GM12801 (cell line): ENCODE results near the gene CDC25A.

Source experiments
- TF ChIP-seq, protein P1 (sequence below): IDR thresholded peaks from one replicate; pipeline ENCODE4 v1.5.1; 2011; ENCODE audit warnings: control low read depth; ENCODE audit not compliant: insufficient read length; ENCODE audit errors: extremely low read depth

CDC25A gene

GRCh38 chr3:48188266-48189201 lies at the start of gene CDC25A:
Gene CDC25A, minus strand, starts transcription at chr3:48188417. Its CDS starts 470 bp downstream, at chr3:48187947.
- TF ChIP-seq, protein P1, sequence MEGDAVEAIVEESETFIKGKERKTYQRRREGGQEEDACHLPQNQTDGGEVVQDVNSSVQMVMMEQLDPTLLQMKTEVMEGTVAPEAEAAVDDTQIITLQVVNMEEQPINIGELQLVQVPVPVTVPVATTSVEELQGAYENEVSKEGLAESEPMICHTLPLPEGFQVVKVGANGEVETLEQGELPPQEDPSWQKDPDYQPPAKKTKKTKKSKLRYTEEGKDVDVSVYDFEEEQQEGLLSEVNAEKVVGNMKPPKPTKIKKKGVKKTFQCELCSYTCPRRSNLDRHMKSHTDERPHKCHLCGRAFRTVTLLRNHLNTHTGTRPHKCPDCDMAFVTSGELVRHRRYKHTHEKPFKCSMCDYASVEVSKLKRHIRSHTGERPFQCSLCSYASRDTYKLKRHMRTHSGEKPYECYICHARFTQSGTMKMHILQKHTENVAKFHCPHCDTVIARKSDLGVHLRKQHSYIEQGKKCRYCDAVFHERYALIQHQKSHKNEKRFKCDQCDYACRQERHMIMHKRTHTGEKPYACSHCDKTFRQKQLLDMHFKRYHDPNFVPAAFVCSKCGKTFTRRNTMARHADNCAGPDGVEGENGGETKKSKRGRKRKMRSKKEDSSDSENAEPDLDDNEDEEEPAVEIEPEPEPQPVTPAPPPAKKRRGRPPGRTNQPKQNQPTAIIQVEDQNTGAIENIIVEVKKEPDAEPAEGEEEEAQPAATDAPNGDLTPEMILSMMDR: no peak

DNA sequence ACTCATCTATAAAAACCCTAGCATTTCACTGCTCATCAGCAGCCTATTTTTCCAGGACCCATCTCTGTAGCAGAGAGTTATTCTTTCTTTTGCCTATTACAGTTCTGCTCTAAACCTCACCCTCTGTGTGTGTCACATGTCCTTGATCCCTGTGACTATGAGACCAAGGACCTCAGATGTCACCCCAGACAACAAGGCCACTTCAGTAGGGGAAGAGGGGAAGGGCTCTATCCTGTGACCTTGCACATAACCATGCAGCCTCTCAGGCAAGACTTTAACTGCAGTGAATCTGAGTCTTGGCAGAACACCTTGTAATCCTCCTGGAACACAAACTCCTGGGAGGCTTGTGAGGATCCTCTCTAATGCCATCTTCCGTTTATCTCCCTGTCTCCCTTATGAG lies 48.3 kb upstream of the CDC25A start:
- TF ChIP-seq, protein P1: no peak

DNA sequence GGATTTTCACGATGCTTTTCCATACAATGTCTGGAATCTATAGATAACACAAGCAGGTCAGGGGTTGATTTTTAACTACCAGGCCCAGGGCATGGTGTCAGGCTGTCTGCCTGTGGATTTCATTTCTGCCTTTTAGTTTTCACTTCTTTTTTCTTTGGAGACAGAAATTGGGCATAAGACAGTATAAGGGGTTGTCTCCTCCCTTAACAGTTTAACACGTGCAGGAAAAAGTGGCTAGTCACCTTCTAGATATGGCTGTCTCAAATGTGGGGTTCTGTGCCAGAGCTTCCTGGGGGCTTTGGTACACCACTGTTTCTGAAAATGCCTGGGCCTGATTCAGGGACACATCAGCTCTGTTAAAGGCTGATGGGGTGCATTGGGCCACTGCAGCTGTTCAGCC lies 45.3 kb upstream of the CDC25A start:
- TF ChIP-seq, protein P1: no peak

DNA sequence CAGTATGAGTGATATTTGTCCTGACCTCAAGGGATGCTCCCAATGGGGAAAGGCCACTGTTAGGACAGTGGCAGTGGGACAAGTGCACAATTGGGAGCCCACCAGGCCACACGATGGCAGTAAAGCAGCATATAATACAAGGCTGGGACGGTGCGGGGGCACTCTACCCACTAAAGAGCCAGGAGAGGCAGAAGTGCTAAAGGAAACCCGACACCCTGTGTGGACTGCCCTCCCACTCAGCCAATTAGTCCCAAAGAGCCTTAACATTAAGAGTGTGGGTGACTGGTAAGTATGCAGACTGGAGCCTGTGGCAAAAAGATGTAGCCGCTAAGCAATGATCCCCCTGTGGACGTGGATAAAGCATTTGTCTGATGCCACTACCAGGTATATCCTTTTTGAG lies 44.5 kb upstream of the CDC25A start:
- TF ChIP-seq, protein P1: no peak

DNA sequence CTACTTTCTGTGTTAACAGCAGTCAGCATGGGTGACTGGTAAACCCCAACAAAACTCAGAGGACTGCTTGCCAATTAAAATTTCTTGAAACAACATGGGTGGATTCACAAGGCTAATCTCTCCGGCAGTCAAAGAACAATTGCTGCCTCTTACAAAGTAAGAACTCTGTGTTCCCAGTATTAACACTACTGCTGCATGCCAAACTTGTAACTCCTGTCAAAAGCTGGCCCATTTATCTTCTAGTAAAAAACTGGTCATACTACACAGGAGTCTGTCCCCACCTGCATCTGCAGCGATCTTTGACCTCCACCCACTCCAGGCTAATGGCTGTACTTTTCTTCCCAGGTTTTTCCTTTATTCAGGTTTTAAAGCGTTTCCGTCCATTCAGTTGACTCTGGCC lies 44.0 kb upstream of the CDC25A start:
- TF ChIP-seq, protein P1: no peak

GRCh38 chr3:48226939-48227338 lies 38.7 kb upstream of the CDC25A start:
- TF ChIP-seq, protein P1: no peak

GRCh38 chr3:48225587-48225986 lies 37.4 kb upstream of the CDC25A start:
- TF ChIP-seq, protein P1: no peak
